Skin epidermis (tissue), 12 donors: ENCODE measurements around the gene UBE2H.
A peak's percentile ranks its signal among the peaks of the same experiment; 100 is the strongest.
"Not testable (repeated sequence)": the region's sequence is repeated elsewhere in the genome, so short reads cannot be mapped to it uniquely, and the experiment has no call there.

Source experiments
- H3K27ac ChIP-seq, 21 experiments: fragments of 200-600 bp; sonication (generic) in 11 of 21; one replicate each; pipeline ENCODE4 v1.5.0; 2020; ENCODE audit warnings: mild to moderate bottlenecking in 3 of 21, inconsistent platforms in 2 of 21, moderate library complexity in 2 of 21
- H3K4me3 ChIP-seq, 7 experiments: fragments of 200-600 bp; sonication (generic) in 2 of 7; one replicate each; pipeline ENCODE4 v1.5.0; 2020; ENCODE audit warnings: inconsistent platforms in 2 of 7, mild to moderate bottlenecking in 2 of 7, moderate library complexity in 1 of 7

The UBE2H gene

DNA sequence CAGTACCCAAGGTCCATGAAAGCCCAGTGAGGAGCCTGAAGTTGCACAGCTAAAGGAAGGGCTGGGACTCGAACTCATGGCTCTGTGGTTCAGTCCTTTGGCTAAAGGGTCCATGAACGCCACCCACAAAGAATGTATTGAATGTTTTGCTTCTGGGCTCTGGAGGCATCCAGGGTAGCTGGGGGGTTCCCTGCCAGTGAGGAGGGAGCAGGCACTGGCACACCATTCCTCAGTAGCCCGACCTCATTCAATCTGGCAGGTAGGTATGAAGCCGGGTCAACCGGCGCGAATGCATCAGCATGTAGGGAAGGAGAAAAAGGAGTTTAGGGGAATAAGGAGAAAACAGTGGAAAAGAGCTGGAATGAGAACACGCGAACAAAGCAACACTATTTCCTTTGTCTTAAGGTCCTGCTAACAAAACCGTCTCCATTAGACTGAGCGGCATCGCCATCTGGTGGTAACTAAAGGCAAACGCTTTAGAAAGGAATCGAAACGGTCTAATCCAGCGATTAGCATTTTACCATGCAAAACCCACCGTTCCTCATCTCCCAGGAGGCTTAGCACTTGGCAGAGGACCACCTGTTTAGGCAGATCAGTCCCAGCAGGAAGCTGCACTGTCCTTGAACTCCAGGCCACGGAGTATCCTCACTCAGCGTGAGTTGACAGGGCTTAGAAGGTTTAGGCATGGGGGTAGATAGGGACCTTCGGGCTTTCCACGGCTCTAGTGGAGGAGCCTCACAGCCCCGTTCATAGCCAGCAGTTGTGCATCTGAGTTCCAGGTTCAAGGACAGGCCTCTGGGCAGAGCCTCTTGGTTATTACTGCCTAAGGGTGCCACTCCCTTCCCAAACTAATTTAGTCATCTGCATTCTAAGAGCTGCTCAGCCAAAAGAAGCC, 122.8 kb downstream of the UBE2H start:
- Histone ChIP-seq H3K4me3 (peak overlapping the region in 2 of 7 experiments; percentile 4 to 18), H3K27ac (peak overlapping the region in 12 of 21 experiments; percentile 9 to 71 (median 41))

GRCh38 chr7:129828989-129829736, 123.6 kb downstream of the UBE2H start:
- Histone ChIP-seq H3K4me3 (no peak overlapping the region), H3K27ac (no peak overlapping the region)

- H3K4me3 ChIP-seq, result no peak overlapping the region
- H3K27ac ChIP-seq, result no peak overlapping the region
Observed at GRCh38 chr7:129828078-129828762, 124.5 kb downstream of the UBE2H start.

DNA sequence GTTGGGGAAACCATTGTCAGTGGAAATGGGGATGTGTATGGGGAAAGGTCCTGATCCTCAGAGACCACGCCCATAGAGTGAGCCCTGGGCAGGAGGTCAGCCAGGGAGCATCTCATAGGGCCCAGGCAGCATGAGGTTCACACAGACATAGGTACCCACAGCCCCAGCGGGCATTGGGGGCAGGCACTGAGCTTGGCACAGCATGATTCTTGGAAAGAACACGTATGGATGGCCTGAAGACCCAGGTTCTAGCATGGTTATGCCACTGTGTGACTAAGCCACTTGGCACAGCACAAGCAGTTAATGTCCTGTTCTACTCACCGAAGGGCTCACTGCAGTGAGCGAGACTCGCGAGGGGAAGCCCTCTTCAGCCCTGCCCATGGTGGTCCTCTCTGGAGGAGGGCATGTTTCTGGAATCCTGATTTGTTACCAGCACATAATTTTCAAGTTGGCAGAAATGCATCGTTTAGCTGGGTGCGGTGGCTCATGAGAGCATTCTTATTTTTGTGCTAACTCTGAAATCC, 125.2 kb downstream of the UBE2H start:
- no peak overlapping the region for H3K27ac ChIP-seq
- no peak overlapping the region for H3K4me3 ChIP-seq

- not testable (repeated sequence) for H3K27ac ChIP-seq, H3K4me3 ChIP-seq
Observed at GRCh38 chr7:129826895-129827294, 125.9 kb downstream of the UBE2H start.

GRCh38 chr7:129825209-129825970, 127.4 kb downstream of the UBE2H start:
- peak overlapping the region in 14 of 21 experiments; percentile 1 to 75 (median 42) for H3K27ac ChIP-seq
- H3K4me3 ChIP-seq, result peak overlapping the region; percentile 39 to 60 (median 54)

- Histone ChIP-seq H3K4me3 (peak overlapping the region; percentile 39 to 60 (median 54)), H3K27ac (peak overlapping the region in 6 of 21 experiments; percentile 1 to 75 (median 52))
Observed at GRCh38 chr7:129824291-129825208, 128.2 kb downstream of the UBE2H start.

DNA sequence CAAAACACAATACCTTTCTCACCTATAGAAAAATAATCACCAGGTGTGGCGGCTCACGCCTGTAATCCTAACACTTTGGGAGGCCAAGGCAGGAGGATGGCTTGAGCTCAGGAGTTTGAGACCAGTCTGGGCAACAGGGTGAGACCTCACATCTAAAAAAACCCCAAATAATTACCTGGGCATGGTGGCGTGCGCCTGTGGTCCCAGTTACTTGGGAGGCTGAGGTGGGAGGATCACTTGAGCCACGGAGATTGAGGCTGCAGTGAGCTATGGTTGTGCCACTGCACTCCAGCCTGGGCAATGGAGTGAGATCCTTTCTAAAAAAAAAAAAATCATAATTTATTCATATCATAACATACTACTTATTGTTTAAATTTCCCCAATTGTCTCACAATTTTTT, 129.6 kb downstream of the UBE2H start:
- H3K4me3 ChIP-seq, result not testable (repeated sequence)

GRCh38 chr7:129821476-129821875, 131.3 kb downstream of the UBE2H start:
- no peak overlapping the region for H3K4me3 ChIP-seq
- no peak overlapping the region for H3K27ac ChIP-seq

More for the DNA sequence above, 129.6 kb downstream of the UBE2H start:
- not testable (repeated sequence) for H3K27ac ChIP-seq

GRCh38 chr7:129816742-129817141, 136.0 kb downstream of the UBE2H start:
- Histone ChIP-seq H3K27ac (no peak overlapping the region), H3K4me3 (no peak overlapping the region)

DNA sequence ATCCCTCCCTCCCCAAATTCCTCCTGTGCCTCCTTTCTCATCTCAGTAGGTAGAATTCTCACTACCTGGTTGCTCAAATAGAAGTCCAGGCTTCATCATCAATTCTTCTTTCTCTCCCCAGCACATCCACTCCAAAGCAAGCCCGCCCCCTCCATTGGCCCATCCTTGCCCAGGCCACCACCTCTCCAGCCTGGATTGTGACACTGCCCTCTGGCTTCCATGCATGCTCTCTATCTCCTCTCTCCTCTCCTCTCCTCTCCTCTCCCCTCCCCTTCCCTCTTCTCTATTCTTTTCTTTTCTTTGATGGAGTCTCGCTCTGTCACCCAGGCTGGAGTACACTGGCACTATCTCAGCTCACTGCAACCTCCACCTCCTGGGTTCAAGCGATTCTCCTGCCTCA, 144.9 kb downstream of the UBE2H start:
- Histone ChIP-seq H3K27ac (no peak overlapping the region), H3K4me3 (no peak overlapping the region)

DNA sequence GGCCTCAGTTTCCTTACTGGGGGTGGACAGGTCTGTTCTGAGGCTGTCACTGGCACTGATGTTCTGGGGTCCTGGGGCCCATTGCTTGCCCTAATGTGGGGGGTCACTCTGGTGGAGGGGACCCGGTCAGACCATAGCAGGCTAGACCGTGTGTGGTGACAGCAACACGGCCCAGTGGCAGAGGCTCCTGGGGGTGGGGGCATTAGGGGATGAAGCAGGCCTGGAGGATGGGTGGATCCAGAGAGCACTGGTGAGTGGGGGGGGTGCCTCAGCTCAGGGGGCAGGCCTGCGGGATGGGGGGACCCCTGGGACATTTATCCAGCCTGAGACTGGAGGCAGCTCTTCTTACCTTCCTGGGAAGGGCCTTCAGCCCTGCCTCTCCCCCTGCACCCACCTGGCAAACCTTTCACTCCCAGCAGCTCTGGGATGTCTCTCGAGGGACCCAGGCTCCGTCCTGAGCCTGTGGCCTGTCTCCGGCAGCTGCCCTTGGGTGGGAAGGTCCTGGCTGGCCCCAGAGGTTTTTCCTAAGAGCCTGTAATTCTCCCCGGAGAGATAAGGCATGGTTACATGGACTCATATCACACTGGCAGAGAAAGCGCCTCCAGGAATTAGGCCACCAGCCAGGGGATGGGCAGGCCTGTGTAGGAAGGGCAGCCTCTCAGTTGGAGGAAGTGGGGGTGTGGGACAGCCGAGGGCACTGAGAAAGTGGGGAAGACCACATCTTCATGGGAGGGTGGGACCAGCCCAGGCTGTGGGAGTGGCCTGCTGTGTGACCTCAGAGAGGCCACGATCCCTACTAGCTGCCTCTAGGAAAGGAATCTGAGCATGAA, 147.7 kb downstream of the UBE2H start:
- no peak overlapping the region for H3K4me3 ChIP-seq
- H3K27ac ChIP-seq, result no peak overlapping the region

GRCh38 chr7:129804111-129804889, 148.5 kb downstream of the UBE2H start:
- H3K4me3 ChIP-seq, result no peak overlapping the region

GRCh38 chr7:129803546-129804081, 149.1 kb downstream of the UBE2H start:
- H3K27ac ChIP-seq, result no peak overlapping the region
- no peak overlapping the region for H3K4me3 ChIP-seq

More at GRCh38 chr7:129804111-129804889, 148.5 kb downstream of the UBE2H start:
- H3K27ac ChIP-seq, result no peak overlapping the region

DNA sequence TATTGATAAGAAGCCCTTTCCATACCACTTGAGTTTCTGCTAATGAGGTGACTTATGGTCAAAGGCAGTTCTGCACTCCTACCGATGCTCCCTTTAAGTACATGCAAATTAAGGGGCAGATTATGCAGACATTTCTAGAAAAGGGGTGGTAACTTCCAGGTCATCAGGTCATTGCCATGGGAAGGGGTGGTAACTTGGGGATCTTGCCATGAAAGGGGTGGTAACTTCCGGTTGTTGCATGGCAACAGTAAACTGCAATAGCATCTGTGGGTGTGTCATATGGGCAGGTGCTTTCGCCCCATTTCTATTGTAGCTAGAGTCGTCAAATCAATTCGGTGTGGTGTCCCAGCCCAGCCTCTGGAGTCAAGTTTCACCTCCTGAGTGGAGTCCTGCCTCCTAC, 150.9 kb downstream of the UBE2H start:
- Histone ChIP-seq H3K27ac (no peak overlapping the region), H3K4me3 (no peak overlapping the region)

- Histone ChIP-seq H3K4me3 (no peak overlapping the region), H3K27ac (no peak overlapping the region)
Observed at GRCh38 chr7:129800901-129801300, 151.9 kb downstream of the UBE2H start.
